IMR-90 (cell line): ENCODE results near the gene IFI44.

Source experiments
- BHLHE40 ChIP-seq: fragments of 150-350 bp; IDR thresholded peaks from 2 replicates; pipeline ENCODE4 v1.6.1; 2016; ENCODE audit warnings: mild to moderate bottlenecking, low read depth, low read length
- CTCF ChIP-seq: conservative IDR thresholded peaks from 2 replicates; pipeline ENCODE4 v1.5.1; 2012; ENCODE audit warnings: mild to moderate bottlenecking, low read depth, low read length, improper control_type of control experiment
- MAZ ChIP-seq: IDR thresholded peaks from 2 replicates; pipeline ENCODE4 v1.6.1; 2012; ENCODE audit warnings: low read depth, mild to moderate bottlenecking, low read length, improper control_type of control experiment, moderate library complexity, borderline replicate concordance
- POLR2A ChIP-seq: IDR thresholded peaks from 2 replicates; pipeline ENCODE4 v1.6.1; 2012; ENCODE audit warnings: mild to moderate bottlenecking, low read depth, low read length
- RAD21 ChIP-seq: IDR thresholded peaks from 2 replicates; pipeline ENCODE4 v1.6.1; 2012; ENCODE audit warnings: low read length, improper control_type of control experiment

- TF ChIP-seq BHLHE40 (no peak), CTCF (no peak), RAD21 (no peak), POLR2A (no peak), MAZ (no peak)
These were observed 19.0 kb upstream of the IFI44 start for GRCh38 chr1:78630600-78630999.
